ENCODE measurements around the gene PPP6R1. TPM values are rescaled to one million over a fixed set of nuclear protein-coding genes. Genes with fewer than 3 reads are reported as not detected.

The PPP6R1 gene
- total RNA-seq, 4 donors from 2014 or later = 27.8 to 43.6 (median 35.5) TPM

- no peak for ATAC-seq (ENCODE audit: low FRiP score)
- DNase-seq (ENCODE audit: low spot score) = no peak
- no peak for TF ChIP-seq CTCF (IDR thresholded peaks at IDR 0.05)
Measured at GRCh38 chr19:55257461-55258420, 1.1 kb downstream of the PPP6R1 start.

- no peak for ATAC-seq (ENCODE audit: low FRiP score)
- no peak for TF ChIP-seq CTCF (IDR thresholded peaks at IDR 0.05)
Measured at GRCh38 chr19:55256562-55257460, 2.0 kb downstream of the PPP6R1 start.

DNA sequence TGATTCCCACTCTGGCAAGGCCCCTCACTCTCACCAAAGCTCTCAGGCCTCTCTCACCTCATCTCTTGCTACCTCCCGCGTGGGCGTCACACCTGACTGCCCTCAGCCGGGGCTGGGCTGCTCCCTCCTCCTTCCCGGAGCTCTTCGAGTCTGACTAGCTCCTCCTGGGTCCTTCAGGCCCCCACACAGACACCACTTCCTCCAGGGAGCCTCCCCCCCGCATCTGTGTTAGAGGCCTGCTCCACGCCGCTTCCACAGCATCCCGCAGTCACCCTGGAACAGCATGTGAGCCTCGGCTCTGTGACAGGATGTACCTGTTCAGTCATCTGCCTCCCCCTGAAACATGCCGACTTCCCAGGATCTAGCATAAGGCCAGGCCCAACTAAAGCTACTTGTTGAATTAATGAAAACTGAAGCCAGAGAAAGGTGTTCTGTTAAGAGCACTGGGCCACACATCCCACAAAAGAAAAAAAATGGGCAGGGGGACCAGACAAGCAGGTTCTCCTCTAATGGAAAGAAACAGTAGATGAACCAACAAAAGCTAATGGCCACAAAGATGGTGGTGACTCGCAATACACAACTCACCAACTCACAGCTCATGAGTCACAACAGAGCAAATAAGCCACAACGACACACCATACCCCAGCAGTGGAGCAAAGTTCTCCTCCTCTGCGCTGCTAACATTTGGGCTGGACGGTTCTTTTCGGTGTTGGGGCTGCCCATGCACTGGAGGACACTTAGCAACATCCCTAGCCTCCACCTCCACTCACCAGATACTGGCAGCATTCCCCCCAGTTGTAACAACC, 3.0 kb downstream of the PPP6R1 start:
- no peak for DNase-seq (ENCODE audit: low spot score)
- ATAC-seq (ENCODE audit: low FRiP score) = no peak
- no peak for TF ChIP-seq CTCF (IDR thresholded peaks at IDR 0.05)

More at GRCh38 chr19:55256562-55257460, 2.0 kb downstream of the PPP6R1 start:
- no peak for DNase-seq (ENCODE audit: low spot score)

DNA sequence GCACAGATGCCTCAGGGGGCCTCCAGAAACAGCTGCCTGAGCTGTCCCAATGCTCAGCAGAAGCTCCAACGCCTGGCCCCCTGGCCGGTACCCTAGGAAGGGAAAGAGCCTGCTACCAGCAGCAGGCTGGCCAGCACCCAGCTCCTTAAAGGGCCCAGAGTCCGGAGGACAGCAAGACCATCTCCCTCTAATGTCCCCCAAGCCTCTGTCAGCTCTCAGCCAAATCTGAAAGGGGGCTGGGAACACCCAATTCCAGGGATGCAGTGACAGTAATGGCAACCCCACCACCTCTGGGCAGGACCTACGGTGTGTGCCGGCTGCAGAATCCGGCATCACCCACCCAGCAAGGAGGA, 4.2 kb downstream of the PPP6R1 start:
- DNase-seq (ENCODE audit: low spot score) (no peak), ATAC-seq (ENCODE audit: low FRiP score) (no peak)
- no peak for TF ChIP-seq CTCF (IDR thresholded peaks at IDR 0.05)

- no peak for ATAC-seq (ENCODE audit: low FRiP score)
- no peak for DNase-seq (ENCODE audit: low spot score)
- no peak for TF ChIP-seq CTCF (IDR thresholded peaks at IDR 0.05)
Measured at GRCh38 chr19:55253842-55254624, 4.8 kb downstream of the PPP6R1 start.
